OCI-LY3 (cell line): Measurements from ENCODE around the gene GALNT18.

Experiments
- CTCF ChIP-seq: fragments of 200-600, 300-600 bp; sonication (generic); IDR thresholded peaks from 2 replicates; pipeline ENCODE4 v1.5.1; 2014; ENCODE audit warnings: antibody characterized with exemption, low read length, low read depth
- EZH2phosphoT487 ChIP-seq: fragments of 200-600 bp; shearing (Covaris generic); IDR thresholded peaks from 2 replicates; pipeline ENCODE4 v1.6.1; 2018; ENCODE audit warnings: antibody characterized with exemption, mixed run types, low read depth

GRCh38 chr11:11528986-11529385 lies 92.8 kb downstream of the GALNT18 start:
- TF ChIP-seq CTCF (no peak), EZH2phosphoT487 (no peak)
